Transverse colon (tissue), 4 donors: Measurements from ENCODE around the gene ZFAND3. TPM values are rescaled to one million over a fixed set of nuclear protein-coding genes. Genes with fewer than 3 reads are reported as not detected.

Experiments
- DNase-seq: peaks from one replicate; pipeline ENCODE4 v3.0.0-alpha.2; 2019
- H3K27ac ChIP-seq, 4 donors: fragments of 200-600 bp; sonication (generic); 2 replicates each; pipeline ENCODE4 v1.5.1; 2016 to 2018; ENCODE audit warnings: inconsistent platforms in 4 of 4
- H3K27me3 ChIP-seq: fragments of 200-600 bp; sonication (generic); 2 replicates; pipeline ENCODE4 v1.5.1; 2017; ENCODE audit warnings: inconsistent platforms
- H3K36me3 ChIP-seq, 4 donors: fragments of 200-600 bp; sonication (generic); 2 replicates each; pipeline ENCODE4 v1.5.1; 2017 to 2019; ENCODE audit warnings: inconsistent platforms in 4 of 4
- H3K4me1 ChIP-seq, 4 donors: fragments of 200-600 bp; sonication (generic); 2 replicates each; pipeline ENCODE4 v1.5.1; 2017 to 2020; ENCODE audit warnings: inconsistent platforms in 4 of 4
- H3K4me3 ChIP-seq, 4 donors: fragments of 200-600 bp; sonication (generic); 1 replicate in 1 of 4; 2 replicates in 3 of 4; pipeline versions ENCODE4 v1.5.1 to v1.6.1; 2017 to 2019; ENCODE audit warnings: inconsistent platforms in 4 of 4
- H3K9me3 ChIP-seq, 2 donors: fragments of 200-600 bp; sonication (generic); 2 replicates each; pipeline ENCODE4 v1.5.1; 2017 to 2019; ENCODE audit warnings: inconsistent platforms in 2 of 2
- CTCF ChIP-seq, 5 experiments: fragments of 200-600 bp in 3 of 5; fragments of 450-650 bp in 2 of 5; sonication (generic) in 3 of 5; IDR thresholded peaks; 1 replicate in 2 of 5; 2 replicates in 3 of 5; pipeline ENCODE4 v1.5.1; 2016 to 2017; ENCODE audit warnings: antibody characterized with exemption in 5 of 5, inconsistent platforms in 3 of 5, mild to moderate bottlenecking in 2 of 5, moderate library complexity in 1 of 5
- EP300 ChIP-seq: sonication (generic); formaldehyde crosslinking; IDR thresholded peaks from one replicate; pipeline ENCODE4 v1.6.1; 2017; ENCODE audit warnings: antibody characterized with exemption, low read depth
- POLR2A ChIP-seq: fragments of 450-650 bp; IDR thresholded peaks from one replicate; pipeline ENCODE4 v1.6.1; 2016; ENCODE audit warnings: antibody characterized with exemption, mild to moderate bottlenecking, moderate library complexity
- POLR2AphosphoS5 ChIP-seq, 3 donors: sonication (generic); formaldehyde crosslinking; IDR thresholded peaks; one replicate each; pipeline ENCODE4 v1.6.1; 2016; ENCODE audit warnings: antibody characterized with exemption in 3 of 3
- WGBS, 2 donors: methylation state at CpG; one replicate each; pipeline ENCODE4 v1.1.5; 2018; ENCODE audit warnings: low coverage in 1 of 2; 5-methylcytosine and 5-hydroxymethylcytosine counted together
- in situ Hi-C, 4 donors: fragments of 200-750 bp; cut with MboI; loops; one replicate each; pipeline versions ENCODE4 v1.15.0 to v1.15.1; 2017; ENCODE audit warnings: low sequenced_read_pairs in 3 of 4, low pct_ligation_motif_present in 1 of 4, low pct_unique_long_range_greater_than_20kb in 1 of 4
- intact Hi-C: fragments of 100-400 bp; cut with DNase I; formaldehyde crosslinking; loops from one replicate; pipeline ENCODE4 v1.15.1; 2023; ENCODE audit warnings: low total_unique reads
- total RNA-seq, 4 donors: library from RNA; depleted of rRNA; stranded (reverse); fragments of >200 nt; gene quantifications; one replicate each; pipeline ENCODE4 v1.1.0, GENCODE V29; 2016

Gene ZFAND3
- total RNA-seq, 4 donors from 2014 or later: 20.5 to 83.4 (median 36.5) TPM

- Histone ChIP-seq H3K4me3 (no peak overlapping the region), H3K4me1 (peaks cover 0 to 53% (median 33%) of the 10 kb centered on the region in 4 donors), H3K27ac (peak overlapping the region in 1 of 4 donors; percentile 36), H3K36me3 (no peaks in the 10 kb centered on the region), H3K27me3 (no peaks in the 10 kb centered on the region), H3K9me3 (no peaks in the 10 kb centered on the region)
- 77% methylated on average over 15 of the region's 15 CpGs; no CpG with 5 or more reads in 1 of the 2 donors for WGBS, 2 donors
- intact Hi-C loops: no loop called here
- no peak for TF ChIP-seq POLR2AphosphoS5 (IDR thresholded peaks at IDR 0.05)
- TF ChIP-seq POLR2A: no peak
- no peak for TF ChIP-seq CTCF (IDR thresholded peaks at IDR 0.05)
- no peak for TF ChIP-seq EP300
- no peak for DNase-seq
- in situ Hi-C loops: no loop called here
Measured at GRCh38 chr6:38172739-38173410, 353.3 kb downstream of the ZFAND3 start.

- DNase-seq: peak; percentile 51
- no peak for TF ChIP-seq POLR2AphosphoS5 (IDR thresholded peaks at IDR 0.05)
- Histone ChIP-seq H3K9me3 (no peaks in the 10 kb centered on the region), H3K27me3 (no peaks in the 10 kb centered on the region), H3K4me3 (no peak overlapping the region), H3K36me3 (no peaks in the 10 kb centered on the region), H3K4me1 (peaks cover 0 to 56% (median 33%) of the 10 kb centered on the region in 4 donors), H3K27ac (peak overlapping the region in 3 of 4 donors; percentile 12 to 51 (median 36))
- intact Hi-C loops: no loop called here
- WGBS, 2 donors: 30 to 55% methylated on average over 10 to 11 of the region's 11 CpGs
- in situ Hi-C loops: no loop called here
Measured at GRCh38 chr6:38173909-38174308, 354.4 kb downstream of the ZFAND3 start.

GRCh38 chr6:38174315-38174714 lies 354.8 kb downstream of the ZFAND3 start:
- no peak for DNase-seq
- H3K36me3 ChIP-seq: no peaks in the 10 kb centered on the region
- TF ChIP-seq POLR2A (no peak), EP300 (no peak), POLR2AphosphoS5 (IDR thresholded peaks at IDR 0.05) (no peak), CTCF (IDR thresholded peaks at IDR 0.05) (no peak)
- H3K27me3 ChIP-seq: no peaks in the 10 kb centered on the region
- H3K4me1 ChIP-seq: peaks cover 0 to 56% (median 33%) of the 10 kb centered on the region in 4 donors
- intact Hi-C loops: no loop called here
- 78 to 79% methylated on average over 5 to 8 of the region's 8 CpGs for WGBS, 2 donors
- no peak overlapping the region for H3K4me3 ChIP-seq
- in situ Hi-C loops: no loop called here
- H3K9me3 ChIP-seq: no peaks in the 10 kb centered on the region
- H3K27ac ChIP-seq: peak overlapping the region in 2 of 4 donors; percentile 12 to 32

GRCh38 chr6:38174806-38175495 lies 355.4 kb downstream of the ZFAND3 start:
- in situ Hi-C loops: no loop called here
- H3K4me1 ChIP-seq: peaks cover 0 to 53% (median 30%) of the 10 kb centered on the region in 4 donors

More at GRCh38 chr6:38174806-38175495, 355.4 kb downstream of the ZFAND3 start:
- Histone ChIP-seq H3K36me3 (no peaks in the 10 kb centered on the region), H3K27me3 (no peaks in the 10 kb centered on the region), H3K4me3 (no peak overlapping the region), H3K9me3 (no peaks in the 10 kb centered on the region), H3K27ac (no peak overlapping the region)
- intact Hi-C loops: no loop called here
- TF ChIP-seq POLR2A (no peak), POLR2AphosphoS5 (IDR thresholded peaks at IDR 0.05) (no peak), CTCF (IDR thresholded peaks at IDR 0.05) (no peak), EP300 (no peak)
- DNase-seq: no peak
- 93 to 96% methylated on average over 2 to 22 of the region's 22 CpGs for WGBS, 2 donors
